Suppressor macrophage (primary cell): ENCODE results near the gene ARX.

ENCODE experiments used
- DNase-seq, 4 experiments: peaks; one replicate each; pipeline ENCODE4 v3.0.0-alpha.2; 2020 to 2022

The ARX gene

GRCh38 chrX:25016938-25017598, 1.3 kb upstream of the ARX start:
- no peak for DNase-seq

GRCh38 chrX:25016361-25016671, 551 bp upstream of the ARX start:
- DNase-seq, result no peak

- no peak for DNase-seq
Measured at GRCh38 chrX:25014366-25014838, 1.4 kb downstream of the ARX start.

GRCh38 chrX:25013632-25014365, 2.0 kb downstream of the ARX start:
- DNase-seq, result no peak

GRCh38 chrX:25012793-25013631, 2.8 kb downstream of the ARX start:
- peak in 3 of 4 experiments; percentile 22 to 58 (median 49) for DNase-seq

- DNase-seq, result peak in 2 of 4 experiments; percentile 15 to 20
Measured at GRCh38 chrX:25012433-25012735, 3.4 kb downstream of the ARX start.

- DNase-seq, result no peak
Measured at GRCh38 chrX:25011589-25012432, 4.0 kb downstream of the ARX start.

- no peak for DNase-seq
Measured at GRCh38 chrX:25010784-25011588, 4.8 kb downstream of the ARX start.

- no peak for DNase-seq
Measured at GRCh38 chrX:25009407-25009806, 6.4 kb downstream of the ARX start.

GRCh38 chrX:25007059-25008053, 8.4 kb downstream of the ARX start:
- no peak for DNase-seq

- no peak for DNase-seq
Measured at GRCh38 chrX:25006586-25007058, 9.1 kb downstream of the ARX start.

- no peak for DNase-seq
Measured at GRCh38 chrX:25005382-25006185, 10.2 kb downstream of the ARX start.

GRCh38 chrX:25005034-25005381, 10.8 kb downstream of the ARX start:
- DNase-seq, result no peak

GRCh38 chrX:25004485-25005032, 11.2 kb downstream of the ARX start:
- no peak for DNase-seq

- no peak for DNase-seq
Measured at GRCh38 chrX:25004040-25004439, 11.7 kb downstream of the ARX start.

- no peak for DNase-seq
Measured at GRCh38 chrX:25003066-25003849, 12.5 kb downstream of the ARX start.

GRCh38 chrX:25002661-25003020, 13.1 kb downstream of the ARX start:
- no peak for DNase-seq
